Measurements from ENCODE around the gene TCF20.
A peak's percentile ranks its signal among the peaks of the same experiment; 100 is the strongest.

Gene TCF20

GRCh38 chr22:42313804-42314581 lies 43.5 kb upstream of the TCF20 start:
- peak; percentile 66 for DNase-seq (ENCODE audit: low spot score)
- TF ChIP-seq, protein P1, sequence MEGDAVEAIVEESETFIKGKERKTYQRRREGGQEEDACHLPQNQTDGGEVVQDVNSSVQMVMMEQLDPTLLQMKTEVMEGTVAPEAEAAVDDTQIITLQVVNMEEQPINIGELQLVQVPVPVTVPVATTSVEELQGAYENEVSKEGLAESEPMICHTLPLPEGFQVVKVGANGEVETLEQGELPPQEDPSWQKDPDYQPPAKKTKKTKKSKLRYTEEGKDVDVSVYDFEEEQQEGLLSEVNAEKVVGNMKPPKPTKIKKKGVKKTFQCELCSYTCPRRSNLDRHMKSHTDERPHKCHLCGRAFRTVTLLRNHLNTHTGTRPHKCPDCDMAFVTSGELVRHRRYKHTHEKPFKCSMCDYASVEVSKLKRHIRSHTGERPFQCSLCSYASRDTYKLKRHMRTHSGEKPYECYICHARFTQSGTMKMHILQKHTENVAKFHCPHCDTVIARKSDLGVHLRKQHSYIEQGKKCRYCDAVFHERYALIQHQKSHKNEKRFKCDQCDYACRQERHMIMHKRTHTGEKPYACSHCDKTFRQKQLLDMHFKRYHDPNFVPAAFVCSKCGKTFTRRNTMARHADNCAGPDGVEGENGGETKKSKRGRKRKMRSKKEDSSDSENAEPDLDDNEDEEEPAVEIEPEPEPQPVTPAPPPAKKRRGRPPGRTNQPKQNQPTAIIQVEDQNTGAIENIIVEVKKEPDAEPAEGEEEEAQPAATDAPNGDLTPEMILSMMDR (IDR thresholded peaks at IDR 0.05; ENCODE audit: extremely low read depth, missing control alignments), result peak; percentile 39

DNA sequence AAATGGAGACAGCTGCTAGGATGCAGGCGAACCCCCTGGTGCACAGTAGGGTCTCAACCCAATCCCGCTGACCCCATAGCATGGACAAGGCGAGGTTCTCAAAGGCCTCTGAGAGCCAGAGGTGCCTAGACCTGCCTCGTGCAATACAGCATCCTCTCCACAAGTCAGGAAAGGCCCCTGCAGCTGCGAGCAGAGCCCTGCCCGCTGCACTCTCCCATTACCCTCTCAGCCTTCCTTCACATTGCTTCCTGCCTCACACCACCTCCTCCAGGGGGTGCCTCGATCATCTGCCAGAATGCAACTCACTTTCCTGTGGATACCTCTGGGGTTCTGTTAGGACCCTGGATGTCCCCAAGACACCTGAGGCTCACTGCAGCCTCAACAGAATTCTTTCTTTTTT lies 42.8 kb upstream of the TCF20 start:
- TF ChIP-seq, protein P1 (IDR thresholded peaks at IDR 0.05; ENCODE audit: extremely low read depth, missing control alignments), result no peak
- no peak for DNase-seq (ENCODE audit: low spot score)

DNA sequence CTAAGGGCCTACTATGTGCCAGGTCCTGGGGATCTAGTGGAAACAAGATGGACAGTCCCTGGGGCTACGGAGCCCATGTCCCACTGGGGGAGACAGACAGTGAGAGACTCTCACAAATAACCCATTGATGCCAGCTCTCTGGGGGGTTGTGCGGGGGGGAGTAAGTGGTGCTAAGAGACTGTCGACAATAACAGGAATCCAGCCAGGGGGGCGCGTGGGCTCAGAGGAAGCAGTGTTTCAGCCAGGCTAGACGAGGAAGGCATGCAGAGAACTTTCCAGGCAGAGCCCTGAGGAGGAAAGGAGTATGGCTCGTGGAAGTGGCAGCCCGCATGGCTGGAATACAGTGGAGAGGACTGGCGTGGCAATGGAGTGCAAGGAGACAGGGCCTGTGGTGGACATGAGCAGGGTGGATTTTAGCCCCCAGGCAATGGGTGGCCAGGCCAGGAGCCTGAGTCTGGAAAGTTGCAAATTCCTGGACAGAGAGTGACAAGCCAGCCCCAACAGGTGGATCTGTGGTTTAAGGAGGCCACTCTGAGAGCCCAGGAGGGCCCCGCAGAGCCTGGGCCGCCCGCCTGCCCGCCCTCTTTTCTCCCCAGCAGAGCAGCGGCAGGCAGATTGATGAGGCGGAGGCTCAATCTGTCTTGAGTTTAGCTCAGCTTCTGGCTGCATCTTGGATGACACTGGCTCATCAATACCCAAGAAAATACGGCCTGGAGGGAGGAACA lies 40.0 kb upstream of the TCF20 start:
- TF ChIP-seq, protein P1 (IDR thresholded peaks at IDR 0.05; ENCODE audit: extremely low read depth, missing control alignments), result no peak
- DNase-seq (ENCODE audit: low spot score), result no peak

DNA sequence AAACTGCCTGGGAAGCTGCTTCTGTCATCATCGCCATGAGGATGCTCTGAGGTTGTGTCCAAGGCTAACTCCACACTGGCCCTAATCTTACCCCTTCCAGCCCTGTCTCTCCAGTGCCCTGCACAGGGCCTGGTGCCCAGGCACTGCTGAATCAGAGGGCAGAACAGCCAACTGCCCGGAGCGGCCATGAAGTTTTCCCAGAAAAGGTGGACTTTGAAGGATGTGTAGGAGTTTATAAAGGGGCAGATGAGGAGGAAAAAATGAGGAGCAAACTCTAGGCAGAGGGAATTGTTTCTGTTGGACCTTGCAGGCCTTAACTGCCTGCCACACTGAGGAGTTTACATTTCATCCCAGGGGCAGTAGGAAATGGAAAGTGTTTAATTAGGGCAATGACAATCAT lies 39.4 kb upstream of the TCF20 start:
- DNase-seq (ENCODE audit: low spot score), result no peak
- TF ChIP-seq, protein P1 (IDR thresholded peaks at IDR 0.05; ENCODE audit: extremely low read depth, missing control alignments), result no peak

GRCh38 chr22:42308892-42309468 lies 38.5 kb upstream of the TCF20 start:
- TF ChIP-seq, protein P1 (IDR thresholded peaks at IDR 0.05; ENCODE audit: extremely low read depth, missing control alignments), result no peak
- DNase-seq (ENCODE audit: low spot score), result no peak

- TF ChIP-seq, protein P1 (IDR thresholded peaks at IDR 0.05; ENCODE audit: extremely low read depth, missing control alignments), result no peak
- DNase-seq (ENCODE audit: low spot score), result no peak
These were observed 37.5 kb upstream of the TCF20 start for GRCh38 chr22:42307806-42308563.

Data from GM20000 (cell line).